HG03025 (cell line): ENCODE data around the gene SCMH1.

ENCODE experiments used
- ATAC-seq: cut with Tn5 transposase; IDR thresholded peaks from one replicate; pipeline ENCODE4 v1.9.1; 2021; ENCODE audit warnings: mild to moderate bottlenecking, moderate library complexity; ENCODE audit not compliant: unreplicated experiment, low FRiP score

The SCMH1 gene

GRCh38 chr1:41037116-41037903 is 204.8 kb downstream of the SCMH1 start:
- no peak for ATAC-seq

- no peak for ATAC-seq
These were observed 208.8 kb downstream of the SCMH1 start for GRCh38 chr1:41033272-41033671.

DNA sequence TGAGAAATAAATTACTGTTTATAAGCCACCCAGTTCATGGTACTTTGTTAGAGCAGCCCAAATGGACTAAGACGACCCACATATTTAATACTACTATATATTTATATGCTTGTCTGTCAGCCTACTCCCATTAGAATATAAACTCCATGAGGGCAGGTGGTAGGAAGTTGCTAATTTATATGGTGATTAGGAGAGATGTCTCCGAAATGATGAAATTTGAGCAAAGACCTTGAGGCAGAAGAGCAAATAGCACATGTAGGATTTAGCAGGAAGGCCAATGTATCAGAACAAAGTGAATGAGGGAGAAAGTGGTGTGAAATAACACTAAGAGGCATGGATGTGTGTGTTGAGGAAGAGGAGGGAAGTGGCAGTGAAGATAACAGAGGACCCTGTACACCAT is 210.0 kb downstream of the SCMH1 start:
- no peak for ATAC-seq

- ATAC-seq = no peak
These were observed 211.1 kb downstream of the SCMH1 start for GRCh38 chr1:41030872-41031616.

- no peak for ATAC-seq
These were observed 214.0 kb downstream of the SCMH1 start for GRCh38 chr1:41028034-41028642.

DNA sequence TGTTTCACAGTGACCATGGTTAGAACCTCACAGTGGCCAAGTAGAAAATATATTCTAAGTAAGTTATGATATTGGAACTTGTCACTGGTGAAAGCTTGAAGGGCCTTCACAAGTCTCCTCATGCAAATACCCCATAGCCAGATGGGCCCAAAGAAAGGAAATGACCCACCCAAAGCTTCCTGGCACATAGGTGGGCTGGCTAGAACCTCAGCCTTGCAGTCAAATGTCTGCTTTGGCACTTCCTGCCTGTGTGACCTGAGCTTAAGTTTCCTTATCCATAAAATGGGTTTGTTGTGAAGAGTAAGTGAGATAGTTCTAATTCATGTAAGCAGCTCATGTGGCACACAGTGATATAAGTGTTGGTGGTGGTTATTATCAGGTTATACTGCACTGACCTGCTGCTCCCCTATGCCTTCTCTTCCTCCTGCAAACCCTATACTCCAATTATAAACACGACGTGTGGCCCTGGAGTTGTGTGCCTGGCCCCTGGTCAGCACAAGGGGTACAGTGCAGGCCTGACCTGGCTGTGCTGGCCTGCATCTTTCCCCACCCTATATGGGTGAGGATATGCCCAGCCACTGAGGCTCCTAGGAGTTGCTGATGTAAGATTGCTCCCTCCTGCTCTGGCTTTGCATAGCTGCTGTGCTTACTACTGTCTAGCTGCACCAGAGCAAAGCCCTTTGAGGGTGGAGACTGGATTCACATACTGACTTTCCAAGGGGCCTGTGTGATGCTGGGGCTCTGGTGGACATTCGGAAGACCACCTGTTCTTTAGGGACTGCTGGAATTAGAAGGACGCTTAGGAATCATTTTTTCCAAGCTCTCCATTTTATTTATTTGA is 215.9 kb downstream of the SCMH1 start:
- no peak for ATAC-seq

DNA sequence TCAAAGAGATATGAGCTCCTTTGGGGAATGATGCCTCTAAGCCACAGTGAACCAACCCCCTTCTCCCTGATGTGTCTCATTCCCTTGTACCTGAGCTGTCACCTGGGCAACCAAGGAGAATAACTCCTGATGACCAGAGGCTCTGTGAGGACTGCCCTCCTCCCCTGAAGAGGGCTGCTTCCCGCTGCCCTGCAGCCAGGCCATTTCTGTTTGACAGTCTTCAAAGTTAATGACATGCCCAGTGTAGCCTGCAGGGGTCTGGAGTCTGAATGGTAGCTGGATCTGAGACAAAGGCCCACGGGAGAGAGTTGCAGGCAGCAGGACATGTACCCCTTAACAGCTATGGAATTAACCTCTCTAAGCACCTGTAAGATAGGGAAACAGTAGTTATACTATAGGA is 217.2 kb downstream of the SCMH1 start:
- no peak for ATAC-seq

GRCh38 chr1:41023279-41023990 is 218.7 kb downstream of the SCMH1 start:
- ATAC-seq = no peak

GRCh38 chr1:41022424-41022823 is 219.7 kb downstream of the SCMH1 start:
- no peak for ATAC-seq

DNA sequence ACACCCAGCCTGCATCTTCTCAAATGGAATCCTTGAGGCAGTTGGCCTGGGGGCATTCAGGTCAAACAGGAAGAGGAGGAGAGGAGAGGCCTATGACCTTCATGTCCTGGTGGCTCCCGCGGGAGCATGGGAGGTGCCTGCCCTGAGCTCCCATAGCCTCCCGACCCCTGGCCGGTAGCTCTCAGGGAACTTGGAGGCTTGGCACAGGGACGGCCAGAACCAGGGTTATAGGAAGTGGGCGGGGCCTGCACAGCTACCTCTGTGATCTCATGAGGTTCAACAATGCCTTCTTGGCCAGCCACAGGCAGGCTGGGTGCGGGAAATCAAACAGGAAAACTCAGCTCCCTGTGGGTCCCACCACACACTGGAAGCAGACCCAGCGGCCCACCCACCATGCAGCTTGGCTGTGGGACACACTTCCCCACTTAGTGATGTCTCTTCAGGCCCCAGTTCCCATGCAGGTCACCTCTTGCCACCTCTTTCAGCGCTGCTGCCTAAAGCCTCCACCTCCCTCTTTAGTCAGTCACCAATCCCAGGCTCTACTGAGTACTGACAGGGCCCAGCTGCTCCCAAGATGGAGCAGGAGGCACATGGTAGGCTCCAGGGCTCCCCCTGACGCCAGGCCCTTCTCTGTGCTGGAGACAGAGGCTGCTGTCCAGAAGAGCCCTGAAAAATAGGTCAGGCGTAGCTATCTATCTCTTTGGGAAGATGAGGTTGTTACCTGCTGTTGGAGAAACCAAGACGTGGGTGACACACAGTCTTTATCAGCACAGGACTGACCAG is 220.4 kb downstream of the SCMH1 start, which contains the start of gene SLFNL1:
TSS of gene SLFNL1 (minus strand) at position 200 of the 783 bp plus-strand sequence. CDS start 1,065 bp downstream, outside the sequence.
- ATAC-seq = no peak

GRCh38 chr1:41020654-41021053 is 221.5 kb downstream of the SCMH1 start:
- ATAC-seq = no peak

GRCh38 chr1:41020109-41020576 is 222.0 kb downstream of the SCMH1 start:
- no peak for ATAC-seq

GRCh38 chr1:41019353-41019745 is 222.8 kb downstream of the SCMH1 start:
- ATAC-seq = no peak

DNA sequence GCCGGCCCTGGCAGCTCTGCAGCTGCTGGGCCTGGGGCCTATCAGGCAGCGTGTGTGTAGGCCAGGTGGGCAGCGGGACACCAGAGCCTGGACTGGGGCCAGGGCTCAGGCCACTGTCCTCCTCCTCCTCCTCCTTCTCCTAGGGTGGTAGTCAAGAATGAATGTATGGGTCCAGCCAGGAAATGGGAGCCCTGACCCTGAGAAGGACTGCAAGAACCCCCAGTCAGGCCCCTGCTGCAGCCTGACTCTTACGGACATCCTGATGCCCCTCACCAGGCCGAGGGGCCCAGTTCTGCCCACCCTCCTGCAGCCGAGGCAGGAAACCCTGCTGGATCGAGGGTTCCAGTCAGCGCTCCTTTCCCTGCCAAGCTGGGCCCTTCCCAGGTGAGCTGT is 224.1 kb downstream of the SCMH1 start:
- ATAC-seq = no peak

DNA sequence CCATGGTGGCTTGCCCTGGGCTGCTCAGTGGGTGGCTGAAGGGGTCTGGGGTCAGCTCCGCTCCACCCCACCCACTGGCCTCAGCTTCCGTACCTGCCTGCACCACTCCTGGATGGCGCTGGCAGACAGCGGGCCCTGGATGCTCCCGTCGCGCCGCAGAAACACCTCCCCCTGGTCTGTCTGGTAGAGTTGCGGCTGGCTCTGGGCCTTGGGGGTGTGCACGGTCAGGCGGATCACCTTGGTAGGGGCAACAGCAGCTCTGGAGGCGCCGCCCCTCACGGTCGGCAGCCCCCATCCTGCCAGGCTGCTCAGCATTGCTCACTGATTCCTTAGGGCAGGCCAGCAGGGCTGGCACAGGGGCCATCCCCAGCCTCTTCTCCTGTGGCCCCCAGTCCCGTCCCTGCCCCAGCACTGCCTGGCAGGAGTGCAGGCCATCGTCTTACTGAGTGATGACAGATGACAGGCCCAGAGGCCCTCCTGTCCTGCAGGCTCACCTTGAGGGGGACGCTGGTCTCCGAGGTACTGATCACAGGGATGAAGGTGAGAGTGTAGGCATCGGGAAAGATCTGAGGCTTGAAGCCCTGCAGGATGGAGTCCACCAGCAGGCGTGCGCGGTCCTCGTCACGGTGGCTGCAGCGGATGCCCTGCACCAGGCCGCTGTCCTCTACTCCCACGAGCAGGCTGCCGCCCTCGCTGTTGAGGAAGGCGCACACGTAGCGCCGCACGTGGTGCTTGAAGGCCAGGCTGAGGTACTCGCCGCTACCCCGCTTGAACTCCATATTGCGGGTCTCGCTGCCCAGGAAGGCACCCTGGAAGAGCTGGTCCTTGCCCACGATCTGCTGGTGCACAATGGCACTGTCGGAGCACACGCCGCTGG is 224.7 kb downstream of the SCMH1 start:
- ATAC-seq = no peak

GRCh38 chr1:41015897-41016470 is 226.1 kb downstream of the SCMH1 start:
- ATAC-seq = no peak

DNA sequence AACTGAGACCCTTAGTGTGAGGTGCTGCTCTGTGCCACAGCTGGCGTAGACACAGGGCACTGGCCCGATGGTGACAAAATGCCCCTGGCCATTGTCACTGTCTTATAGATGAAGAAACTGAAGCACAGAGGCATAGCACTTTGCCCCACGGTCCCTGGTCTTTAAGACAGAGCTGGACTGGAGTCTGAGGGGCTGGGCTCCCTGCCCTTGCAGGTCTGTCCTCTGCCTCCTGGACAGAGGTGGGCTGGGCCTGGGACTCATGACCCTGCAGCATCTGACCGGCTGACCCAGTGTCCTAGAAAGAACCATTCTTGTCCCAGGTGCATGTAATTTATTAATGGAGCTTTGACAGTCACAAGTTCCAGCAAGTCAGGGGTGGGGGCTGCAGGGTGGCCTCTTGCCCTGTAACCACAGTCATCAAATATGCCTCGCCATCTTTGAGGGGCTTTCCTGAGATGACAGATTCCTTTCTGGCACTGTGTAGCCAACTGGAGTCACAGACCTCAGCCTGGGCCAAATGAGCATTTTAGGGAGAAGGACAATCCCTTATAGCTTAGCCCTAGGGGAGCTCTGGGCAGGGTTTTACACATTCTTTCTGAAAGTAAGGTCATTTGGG is 226.7 kb downstream of the SCMH1 start:
- no peak for ATAC-seq
